HG03575 (cell line): ENCODE measurements around the gene NRXN2.

ENCODE experiments used
- ATAC-seq: cut with Tn5 transposase; IDR thresholded peaks from one replicate; pipeline ENCODE4 v1.9.1; 2021; ENCODE audit not compliant: unreplicated experiment, insufficient number of reproducible peaks, low FRiP score; ENCODE audit errors: extremely low read depth

The NRXN2 gene

DNA sequence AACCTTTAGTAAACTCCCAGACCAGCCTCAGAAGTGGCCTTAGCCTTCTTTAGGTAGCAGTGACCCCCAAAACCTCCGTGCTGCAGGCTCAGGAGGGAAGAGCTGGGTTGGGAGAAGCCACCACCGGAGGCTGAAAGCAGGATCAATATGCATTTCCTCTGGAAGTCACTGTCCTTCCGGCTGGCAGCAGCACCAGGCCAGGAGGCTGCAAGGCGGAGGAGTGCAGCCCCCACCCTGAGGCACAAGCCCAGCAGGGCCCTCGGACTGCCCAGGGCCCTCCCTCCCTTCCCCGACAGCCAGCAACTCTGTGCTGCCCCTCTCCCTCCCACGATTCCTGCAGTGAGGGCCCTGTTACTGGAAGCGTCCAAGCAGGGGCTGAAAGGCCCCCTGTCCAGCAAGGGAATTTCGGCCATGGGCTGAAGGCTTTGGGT is 3.2 kb upstream of the NRXN2 start:
- ATAC-seq, result no peak

DNA sequence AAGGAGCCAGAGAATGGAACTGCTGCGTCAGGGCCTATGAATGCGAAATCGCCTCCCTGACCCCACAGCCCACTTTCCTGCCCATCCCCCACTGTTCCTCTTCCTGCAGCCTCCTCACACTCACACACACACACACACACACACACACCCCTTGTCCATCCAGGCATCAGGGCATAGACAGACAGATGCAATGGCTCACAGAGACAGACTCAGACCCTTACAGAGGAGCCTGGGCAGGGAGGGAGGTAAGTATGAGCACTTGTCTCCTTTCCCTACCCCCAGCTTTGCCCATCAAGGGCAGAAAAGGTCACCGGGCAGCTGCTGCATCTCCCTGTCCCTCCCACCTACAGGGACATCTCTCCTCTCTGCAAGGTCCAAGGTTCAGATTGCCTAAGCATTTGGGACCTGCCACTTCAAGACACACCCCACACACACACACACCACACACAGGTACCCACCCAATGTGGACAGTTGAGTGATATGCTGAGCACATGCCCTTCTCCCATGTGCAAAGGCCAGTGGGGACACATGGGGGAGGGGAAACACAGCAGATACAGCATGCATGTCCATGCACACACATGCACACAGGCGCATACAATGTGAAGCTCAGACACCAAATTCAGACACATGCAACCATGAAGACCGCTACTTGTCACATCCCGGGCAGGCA is 2.0 kb upstream of the NRXN2 start:
- no peak for ATAC-seq

DNA sequence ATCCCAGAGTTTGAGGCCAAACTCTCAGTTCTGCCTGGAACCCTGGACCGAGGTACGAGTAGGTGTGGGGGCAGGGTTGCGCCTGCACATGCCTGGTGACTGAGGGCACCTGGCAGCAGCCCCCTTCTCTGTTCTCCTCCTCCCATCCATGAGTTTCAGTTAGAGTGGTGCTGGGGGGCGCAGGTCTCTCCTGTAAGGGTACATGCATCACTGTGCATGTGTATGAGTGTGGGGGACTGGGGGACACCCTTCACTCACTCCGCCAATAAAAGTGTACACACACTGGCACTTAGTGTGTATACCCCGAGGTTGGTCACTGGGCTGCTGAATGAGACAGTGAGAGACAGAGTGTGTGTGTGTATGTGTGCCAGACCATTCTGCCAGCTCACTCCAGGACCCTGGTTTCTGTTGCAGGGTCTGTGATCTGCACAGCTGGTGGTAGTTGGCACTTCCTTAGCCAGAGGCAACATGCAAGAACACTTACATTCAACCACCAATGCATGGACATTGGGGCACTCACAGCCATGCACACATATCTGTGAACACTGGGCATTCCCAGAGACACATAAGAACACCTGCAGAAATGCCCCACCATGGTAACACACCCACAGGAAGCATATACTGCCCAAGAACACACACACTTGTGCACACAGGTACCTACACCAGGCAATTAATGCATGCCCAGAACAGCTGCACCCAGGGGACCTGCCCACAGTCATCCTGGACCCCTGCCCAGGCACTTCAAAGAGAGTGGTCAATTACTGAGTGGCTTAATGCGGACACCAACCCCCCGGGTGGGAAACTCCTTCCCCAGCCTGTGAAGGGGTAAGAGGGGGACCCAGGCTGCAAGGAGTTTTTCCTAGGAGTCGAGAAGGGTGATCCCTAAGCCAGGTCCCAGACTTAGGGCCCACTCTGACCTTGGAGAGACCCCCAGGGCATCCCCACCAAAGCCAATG is 1.2 kb upstream of the NRXN2 start:
- no peak for ATAC-seq

DNA sequence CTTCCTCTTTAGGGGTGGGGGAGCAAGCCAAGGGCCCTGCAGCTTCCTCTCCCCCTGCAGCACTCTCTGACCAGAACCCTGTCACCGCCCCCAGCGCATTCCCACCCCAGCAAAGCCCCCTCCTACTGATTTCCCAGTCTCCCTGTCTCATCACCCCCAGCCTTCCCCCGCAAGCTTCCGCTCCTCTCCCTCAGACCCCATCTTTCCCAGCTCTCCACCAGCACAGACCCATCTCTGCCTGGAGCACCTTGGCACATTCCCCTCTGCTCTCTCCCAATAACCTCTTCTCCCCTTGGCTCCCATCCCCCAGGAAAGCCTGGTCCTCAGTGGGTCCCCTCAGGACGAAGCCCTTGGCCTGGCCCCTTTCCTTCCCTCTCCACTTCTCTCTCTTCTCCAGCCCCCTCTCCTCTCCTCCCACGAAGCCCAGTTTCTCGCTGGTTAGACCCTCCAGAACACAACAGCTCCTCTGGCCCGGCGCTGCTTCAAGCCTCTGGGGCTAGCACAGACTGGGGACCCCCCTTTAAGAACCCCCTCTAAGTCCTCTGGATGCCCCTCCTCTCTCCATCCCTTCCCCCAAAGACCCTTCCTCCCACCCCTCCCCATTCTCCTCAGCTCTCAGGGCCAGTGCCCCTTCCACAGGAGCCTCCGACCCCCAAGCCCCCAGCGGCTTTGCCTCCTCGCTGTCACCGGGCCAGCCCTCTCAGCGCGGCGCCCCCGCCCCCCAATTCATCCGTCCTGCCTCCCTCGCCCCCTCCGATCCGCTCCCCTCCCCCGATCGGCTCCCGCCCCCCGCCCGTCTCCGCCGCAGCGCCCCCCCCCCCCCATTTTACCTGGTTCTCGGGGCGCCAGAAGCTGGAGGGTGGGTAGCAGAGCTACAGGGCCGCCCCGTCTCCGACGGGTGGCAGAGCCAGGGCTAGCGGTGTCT is 594 bp downstream of the NRXN2 start:
- ATAC-seq, result no peak

DNA sequence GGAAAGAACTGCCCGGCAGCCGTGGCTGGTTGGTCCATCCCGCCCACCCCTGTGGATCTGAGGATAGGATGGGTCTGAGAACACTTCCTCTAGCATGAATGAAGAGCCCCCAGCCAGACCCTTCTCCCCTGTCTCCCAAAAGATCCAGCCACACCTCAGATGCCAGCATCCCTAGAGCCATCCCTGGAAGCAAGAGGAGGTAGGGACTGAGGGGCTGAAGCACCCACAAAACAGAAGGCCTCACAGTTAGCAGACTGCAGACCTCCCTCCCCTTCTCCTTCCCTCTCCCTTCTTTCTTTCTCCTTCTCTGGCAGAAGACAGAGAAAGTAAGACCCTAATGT is 1.7 kb downstream of the NRXN2 start:
- no peak for ATAC-seq

DNA sequence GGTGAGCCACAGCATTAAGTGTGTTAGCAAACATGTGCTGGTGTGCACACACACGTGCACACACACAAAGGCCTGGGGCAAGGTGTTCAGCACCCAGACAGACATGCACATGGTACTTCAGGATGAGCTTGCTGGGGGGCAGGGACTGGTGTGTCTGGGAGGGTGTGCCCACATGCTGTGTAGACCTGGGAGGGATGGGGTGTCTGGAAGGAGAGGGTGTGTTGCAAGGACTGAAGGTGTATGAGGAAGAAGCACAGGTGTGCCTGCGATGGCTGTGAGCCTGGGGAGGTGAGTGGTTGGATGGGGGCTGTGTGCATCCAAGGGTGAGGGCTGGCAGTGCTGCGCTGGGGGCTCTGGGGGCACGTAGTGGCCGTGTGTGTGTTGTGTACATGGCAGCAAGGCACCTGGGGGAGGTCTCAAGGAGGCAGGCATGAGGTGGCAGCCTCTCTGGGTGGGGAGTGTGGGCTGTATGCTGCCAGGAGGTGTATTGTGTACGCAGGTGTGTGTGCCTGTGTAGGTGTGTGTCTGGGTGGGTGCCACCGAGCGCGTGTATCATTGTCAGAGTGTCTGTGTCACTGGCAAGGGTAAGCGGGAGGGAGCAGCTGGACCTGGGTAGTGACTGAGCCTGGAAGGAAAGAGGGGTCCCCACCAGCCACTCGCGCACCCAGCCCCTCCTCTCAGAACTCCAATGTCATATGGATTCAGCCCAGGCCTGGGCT is 2.2 kb downstream of the NRXN2 start:
- no peak for ATAC-seq

DNA sequence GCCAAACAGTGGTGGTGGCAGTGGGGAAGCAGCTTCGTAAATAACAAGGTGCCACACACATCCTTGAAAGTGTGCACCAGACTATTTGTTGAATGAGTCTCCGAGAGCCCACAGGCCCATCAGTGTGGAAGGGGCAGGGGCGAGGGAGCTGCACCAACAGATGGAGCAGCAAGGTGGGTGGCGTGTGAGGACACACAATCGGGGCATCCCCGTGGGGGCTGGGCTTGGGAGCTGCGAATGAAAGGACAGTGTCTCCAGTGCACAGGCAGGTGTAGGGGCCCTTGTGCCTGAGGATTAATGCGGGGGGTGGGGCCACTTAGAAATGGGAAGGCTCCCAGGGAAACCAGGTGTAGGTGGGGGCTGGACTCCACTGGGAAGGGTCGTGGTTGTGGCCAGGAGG is 2.8 kb downstream of the NRXN2 start:
- no peak for ATAC-seq

DNA sequence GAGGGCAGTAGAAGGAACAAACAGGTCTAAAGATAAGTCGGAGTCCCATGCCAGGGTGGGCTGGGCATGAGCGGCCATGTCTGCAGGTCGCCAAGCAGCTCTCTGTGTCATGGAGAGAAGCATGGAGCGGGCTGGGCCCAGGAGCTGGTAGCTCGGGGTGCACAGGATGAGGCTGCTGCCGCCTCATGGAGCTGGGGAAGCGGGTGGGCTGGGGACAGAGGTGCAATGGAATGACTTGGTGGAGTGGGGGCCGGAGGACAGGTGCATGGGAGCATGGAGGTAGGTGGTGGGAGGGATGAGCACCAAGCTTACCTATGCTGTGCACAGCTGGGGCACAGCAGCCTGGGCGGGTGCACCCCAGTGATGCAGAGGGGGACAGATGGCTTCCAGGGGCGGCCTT is 3.6 kb downstream of the NRXN2 start:
- no peak for ATAC-seq

DNA sequence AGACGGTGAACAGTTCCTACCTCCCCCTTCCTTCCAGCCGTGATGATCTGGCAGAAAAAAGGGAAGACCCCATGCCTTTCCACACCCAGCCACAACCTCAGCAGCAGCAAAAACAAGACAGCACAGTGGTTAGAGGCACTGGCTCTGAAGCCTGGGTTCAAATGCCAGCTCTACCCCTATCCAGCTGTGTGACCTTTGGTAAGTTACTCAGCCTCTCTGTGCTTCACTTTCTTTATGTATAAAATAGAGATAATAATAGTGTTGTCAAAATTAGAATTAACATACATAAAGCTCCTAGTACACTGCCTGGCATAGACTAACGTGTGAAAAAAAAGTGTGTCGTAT is 4.2 kb downstream of the NRXN2 start:
- ATAC-seq, result no peak

DNA sequence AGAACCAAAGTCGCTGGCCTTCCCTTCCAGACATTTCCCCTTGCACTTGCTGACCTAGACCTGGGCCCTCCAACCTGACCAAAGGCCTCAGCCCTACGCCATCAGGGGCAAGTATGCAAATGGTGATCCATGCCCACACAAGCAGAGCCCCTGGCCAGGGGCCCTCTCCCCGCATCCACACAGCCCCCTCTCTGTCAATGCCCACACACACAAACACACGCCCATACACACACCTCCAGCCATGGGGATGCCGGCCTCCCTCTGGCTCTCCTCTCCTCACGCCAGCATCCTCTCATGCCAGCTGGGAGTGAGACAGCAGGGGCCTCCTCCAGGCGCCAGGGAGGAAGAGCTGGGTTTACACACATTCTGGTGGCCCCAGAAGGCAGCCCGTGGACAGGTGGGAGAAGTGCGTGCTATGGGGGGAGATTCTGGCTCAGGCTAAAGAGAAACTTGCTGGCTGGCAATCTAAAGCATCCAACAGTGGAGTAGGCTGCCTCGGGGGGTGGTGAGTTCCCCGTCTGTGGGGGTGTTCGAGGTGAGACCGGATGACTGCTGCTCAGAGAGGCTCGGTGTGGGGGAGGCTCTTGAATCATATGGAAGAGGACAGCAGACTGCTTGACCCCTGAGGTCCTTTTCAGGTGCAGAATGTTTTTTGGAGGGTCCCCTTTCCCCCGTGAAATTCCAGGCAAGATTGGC is 4.8 kb downstream of the NRXN2 start:
- no peak for ATAC-seq

DNA sequence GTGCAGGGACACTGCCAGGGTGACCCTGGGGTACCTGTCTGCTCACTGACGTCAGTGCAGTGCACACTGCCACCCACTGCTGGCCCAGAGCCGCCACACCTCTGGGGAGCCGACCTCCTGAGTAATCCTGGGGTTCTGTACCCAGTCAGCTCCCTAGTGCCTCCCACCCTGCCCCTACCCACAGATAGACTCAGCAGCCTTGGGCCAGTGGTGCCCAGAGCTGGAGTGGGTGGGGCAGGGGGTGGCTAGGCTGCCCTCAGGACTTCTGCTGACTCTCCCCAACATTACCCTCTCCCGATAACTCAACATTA is 5.8 kb downstream of the NRXN2 start:
- ATAC-seq, result no peak

DNA sequence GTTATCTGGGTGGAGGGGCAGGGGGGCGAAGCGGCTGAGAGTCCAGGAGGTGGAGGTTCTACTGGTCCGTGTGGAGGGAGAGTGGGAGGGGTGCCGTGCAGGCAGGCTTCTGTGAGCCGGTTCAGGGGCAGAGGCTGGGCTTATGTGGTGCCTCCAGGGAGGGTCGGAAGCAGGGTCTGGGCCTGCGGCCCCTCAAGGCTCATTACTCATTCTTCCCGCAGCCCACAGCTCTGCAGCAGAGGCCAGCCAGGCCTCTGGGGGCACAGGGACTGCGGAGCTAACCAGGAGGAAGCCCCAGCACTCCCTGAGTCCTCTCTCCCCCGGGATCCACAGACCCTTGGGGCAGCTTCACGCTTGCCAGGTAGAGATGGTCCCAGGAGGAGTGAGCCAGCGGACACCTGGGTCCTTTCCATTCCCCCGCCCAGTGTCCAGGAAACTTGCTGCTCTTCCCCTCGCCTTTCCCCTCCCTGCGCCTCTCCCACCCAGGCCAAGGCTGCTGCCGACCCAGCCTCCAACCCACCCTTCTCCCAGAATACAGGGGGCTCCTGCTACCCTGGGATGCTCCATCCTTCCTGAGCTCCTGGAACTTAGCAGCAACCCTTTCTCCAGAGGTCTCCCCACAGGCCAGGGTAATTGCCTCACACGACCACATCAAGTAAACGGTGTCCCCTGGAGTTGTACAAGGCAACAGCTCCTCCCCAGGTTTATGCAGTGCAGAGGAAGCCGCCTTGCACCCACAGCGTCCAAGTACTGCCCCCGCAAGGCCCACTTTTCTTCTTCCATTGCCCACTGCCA is 6.3 kb downstream of the NRXN2 start:
- no peak for ATAC-seq

DNA sequence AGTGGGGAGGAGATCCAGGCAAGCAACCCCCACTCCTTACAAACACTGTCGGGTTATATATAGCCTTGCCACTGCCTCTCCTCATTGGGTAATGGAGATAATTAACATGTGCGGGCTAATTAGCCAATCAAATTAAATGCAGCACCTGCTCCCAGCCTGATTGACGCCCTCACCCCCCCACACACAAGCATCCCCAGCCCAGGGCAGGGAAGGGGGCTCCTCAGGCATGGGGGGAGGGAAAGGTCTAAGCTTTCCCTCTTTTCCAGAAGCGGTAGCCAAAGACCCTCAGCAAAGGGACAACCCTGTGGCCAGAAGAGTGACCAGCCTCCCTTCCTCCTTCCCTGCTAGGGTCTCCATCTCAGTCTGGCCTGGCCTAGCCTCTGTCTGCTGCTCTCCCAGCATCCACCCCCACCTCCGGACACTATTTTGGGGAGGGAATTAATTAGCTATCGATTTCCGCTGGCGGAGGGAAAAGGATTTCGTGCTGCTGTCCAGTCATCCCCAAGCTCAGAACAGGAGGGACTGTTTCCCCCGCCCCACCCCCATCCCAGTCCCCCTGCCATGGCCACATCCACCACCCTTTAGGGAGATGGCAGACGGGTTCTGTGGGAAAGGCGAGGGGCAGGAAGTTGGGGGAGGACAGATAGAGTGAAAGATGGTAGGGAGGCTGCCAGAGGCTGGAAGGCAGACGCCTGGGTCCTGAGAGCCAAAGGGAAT is 7.1 kb downstream of the NRXN2 start:
- no peak for ATAC-seq

DNA sequence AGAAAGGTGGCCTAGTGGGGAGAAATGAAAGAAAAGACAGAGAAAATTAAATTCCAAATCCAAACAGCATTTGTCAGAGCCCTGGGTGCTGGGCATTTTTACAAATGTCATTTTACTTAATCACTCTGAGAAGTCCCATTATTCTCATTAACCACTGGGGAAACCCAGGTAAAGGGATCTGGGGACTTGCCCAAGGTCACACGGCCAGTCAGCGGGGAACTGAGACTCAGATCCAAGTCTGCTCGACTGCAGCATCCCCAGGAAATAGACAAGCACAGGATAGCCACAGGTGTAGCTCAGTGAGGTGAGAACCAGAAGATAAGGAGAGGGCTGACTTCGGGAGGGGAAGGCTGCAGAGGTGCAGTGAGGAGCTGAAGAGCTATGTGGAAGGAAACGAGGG is 7.9 kb downstream of the NRXN2 start:
- no peak for ATAC-seq

DNA sequence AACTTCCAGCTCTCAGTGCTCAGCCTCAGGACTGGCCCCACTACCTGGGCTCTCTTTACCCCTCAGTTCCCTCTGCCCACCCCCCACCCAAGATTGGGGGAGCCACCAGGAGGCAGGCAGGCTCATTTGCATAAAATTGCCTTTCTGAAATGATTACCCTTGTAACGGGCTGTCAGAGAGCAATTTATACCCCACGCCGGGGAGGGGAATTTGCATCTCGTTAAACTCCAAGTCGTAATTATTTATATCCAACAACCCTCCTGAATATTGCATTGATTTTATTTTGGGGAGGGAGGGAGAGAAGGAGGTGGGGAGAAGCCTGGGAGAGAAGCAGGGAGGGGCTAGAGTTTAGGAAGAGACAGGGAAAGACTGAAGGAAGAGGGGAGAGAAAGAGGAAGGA is 8.3 kb downstream of the NRXN2 start:
- no peak for ATAC-seq

DNA sequence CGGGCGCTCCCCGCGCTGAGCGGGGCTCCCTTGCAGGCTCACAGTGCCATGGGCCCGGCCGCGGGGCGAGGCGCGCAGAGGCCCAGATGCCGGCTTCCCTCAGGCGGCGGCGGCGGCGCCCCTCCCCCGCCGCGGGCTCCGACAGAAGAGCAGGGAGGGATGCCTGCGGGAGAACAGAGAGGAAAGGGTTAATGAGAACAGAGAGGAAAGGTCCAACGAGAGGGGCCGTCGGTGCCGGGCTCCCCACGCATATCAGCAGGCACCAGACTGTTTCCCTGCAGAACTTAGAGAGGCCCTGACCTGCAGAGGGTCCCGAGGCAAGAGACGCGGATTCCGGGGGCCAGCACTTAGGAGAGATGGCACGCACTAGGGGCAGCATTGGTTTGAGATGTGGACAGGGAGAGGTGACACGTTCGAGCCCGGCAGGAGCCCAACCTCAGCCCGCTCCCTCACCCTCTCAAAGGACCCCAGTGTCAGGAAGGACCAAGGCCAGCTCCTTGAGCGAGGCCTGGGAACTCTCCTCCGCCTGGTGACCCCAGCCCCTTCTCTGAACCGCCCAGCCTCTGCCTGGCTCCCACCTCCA is 9.1 kb downstream of the NRXN2 start:
- no peak for ATAC-seq
